HUDEP-2 (cell line): ENCODE measurements around the gene SOST.

Experiments
- DNase-seq, 76 experiments: peaks; one replicate each; lab custom pipeline; 2025; ENCODE audit not compliant: unreplicated experiment in 76 of 76; lab: John Stamatoyannopoulos, UW

The SOST gene

DNA sequence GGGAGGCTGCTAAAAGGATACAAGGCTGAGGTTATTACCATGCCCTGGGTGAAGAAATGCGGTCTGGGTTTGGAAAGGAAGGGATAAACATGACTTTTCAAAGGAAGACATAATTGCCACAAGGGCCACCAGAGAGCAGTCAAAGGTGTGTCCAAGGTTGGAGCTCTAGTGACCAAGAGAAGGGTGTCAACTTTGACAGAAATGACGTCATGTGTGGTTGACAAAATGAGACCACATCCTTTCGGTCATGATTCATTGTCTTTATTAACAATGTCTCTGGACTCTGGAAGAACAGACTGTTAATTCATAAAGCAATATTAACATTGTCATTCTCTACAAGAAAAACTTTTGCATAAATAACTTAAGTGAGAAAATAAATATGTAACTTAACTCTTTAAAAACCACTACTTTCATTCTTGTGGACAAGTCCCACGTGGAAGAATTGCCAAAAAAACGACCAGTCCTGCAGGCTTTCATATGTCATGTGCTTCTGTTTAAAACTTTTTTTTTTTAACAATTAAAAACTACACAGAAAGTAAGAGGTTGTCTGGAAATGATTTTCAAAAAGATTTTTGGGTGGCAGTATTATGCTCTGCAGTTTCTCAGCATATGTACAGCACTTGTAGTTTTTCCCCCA, 5.0 kb downstream of the SOST start:
- no peak for DNase-seq

DNA sequence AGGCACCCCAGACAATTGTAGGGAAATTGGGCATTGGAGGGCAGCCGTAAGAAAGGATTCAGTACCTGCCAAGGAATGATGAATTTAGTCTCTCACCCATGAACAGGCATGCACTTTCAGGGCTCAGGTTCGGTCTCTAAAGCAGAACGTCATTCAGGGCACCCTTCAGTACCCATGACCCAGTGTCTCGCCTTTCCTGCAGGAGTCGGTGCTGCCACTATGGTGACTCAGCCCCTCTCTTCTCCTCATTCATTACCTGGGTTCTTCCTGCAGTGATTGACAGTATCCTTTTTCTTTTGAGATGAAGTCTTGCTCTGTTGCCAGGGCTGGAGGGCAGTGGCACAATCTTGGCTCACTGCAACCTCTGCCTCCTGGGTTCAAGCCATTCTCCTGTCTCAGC, 8.4 kb downstream of the SOST start:
- DNase-seq, result no peak

DNA sequence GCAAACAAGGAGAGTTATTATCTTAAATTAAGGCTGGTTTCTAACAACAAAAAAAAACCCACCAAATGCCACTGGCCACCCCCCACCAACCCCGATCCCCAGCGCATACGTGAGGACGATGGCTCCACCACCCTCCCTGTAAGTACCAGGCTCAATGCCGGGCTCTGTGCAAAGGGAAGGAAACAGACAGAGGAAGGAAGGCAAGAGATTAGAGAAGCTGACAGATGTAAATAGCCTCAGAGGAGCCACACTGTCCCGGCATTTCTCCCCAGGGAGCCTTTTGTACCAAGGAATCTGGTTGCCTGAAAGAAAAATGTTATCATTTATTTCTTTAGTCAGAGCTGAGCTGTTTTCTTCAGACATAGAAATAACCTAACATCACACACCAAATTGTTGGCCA, 13.1 kb downstream of the SOST start:
- no peak for DNase-seq

GRCh38 chr17:43741636-43742035, 17.0 kb downstream of the SOST start:
- DNase-seq, result no peak

GRCh38 chr17:43740541-43740940, 18.1 kb downstream of the SOST start:
- no peak for DNase-seq

- no peak for DNase-seq
These were observed 20.9 kb downstream of the SOST start for GRCh38 chr17:43737722-43738121.

- DNase-seq, result no peak
These were observed 22.2 kb downstream of the SOST start for GRCh38 chr17:43736389-43736788.

- no peak for DNase-seq
These were observed 24.2 kb downstream of the SOST start for GRCh38 chr17:43734376-43734775.

- DNase-seq, result no peak
These were observed 24.6 kb downstream of the SOST start for GRCh38 chr17:43733956-43734355.

DNA sequence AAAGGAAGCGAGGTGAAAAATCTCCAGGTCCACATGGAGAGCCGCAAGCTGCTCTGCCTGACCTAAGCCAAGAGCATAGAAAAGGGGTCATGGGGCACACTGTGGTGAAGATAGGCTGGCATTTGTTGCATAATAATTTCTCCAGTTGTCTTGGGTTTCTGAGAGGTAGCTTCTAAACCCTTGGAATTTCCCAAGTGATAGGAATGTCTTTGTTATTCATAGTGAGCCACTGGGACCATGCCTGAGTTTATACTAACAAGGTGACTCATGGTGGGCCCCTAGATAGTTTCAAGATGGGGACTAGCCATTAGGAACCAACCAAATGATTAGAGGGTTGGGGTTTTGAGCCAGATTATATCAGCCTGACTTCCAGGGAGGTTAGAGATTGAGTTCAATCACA, 25.6 kb downstream of the SOST start:
- no peak for DNase-seq

DNA sequence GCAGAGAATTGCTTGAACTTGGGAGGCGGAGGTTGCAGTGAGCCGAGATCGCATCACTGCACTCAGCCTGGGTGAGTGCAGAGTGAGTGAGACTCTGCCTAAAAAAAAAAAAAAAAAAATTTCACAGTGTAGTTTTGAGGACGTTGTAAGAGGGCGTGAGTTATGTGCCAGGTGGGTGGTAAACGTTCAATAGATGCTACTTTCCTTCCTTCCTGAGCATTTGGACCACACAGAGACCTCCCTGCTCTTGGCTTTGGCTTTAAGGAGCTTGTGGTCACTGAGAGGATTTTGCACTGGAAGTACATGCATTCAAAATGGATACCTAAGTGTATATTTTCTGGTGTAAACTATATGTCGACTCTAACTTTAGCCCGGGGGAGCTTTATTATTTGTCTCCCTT, 30.5 kb downstream of the SOST start:
- no peak for DNase-seq

DNA sequence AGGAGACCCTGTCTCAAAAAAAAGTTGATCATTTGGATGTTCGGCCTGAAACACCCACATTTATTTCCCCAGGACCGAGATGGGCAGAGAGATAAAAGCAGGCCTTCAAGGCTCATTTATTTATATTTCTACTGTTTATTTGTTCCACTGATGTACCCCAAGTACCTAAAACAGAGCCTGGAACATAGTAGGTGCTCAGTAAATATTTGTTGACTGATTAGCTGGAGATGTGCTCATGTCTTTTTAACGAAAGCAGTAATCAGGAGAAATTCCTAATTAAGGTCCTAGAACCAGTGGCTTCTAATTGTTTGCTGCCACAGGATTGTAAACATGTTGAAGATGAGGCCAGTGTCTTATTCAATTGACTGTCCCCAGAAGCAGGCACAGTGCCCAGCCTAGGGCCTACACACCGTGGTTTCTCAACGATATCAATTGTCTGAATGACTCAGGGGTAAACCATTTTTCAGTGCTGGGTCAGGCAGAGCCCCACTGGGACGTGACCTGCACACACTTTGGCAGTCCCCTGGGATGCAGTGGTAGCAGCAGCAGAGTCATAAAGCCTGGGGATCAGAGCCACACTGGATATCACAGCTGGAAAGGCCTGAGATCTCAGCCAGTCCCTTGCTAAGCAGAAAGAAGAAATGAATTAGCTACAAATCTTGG, 34.8 kb downstream of the SOST start:
- peak in 4 of 76 experiments; percentile 3 to 23 (median 12) for DNase-seq

GRCh38 chr17:43722870-43723665, 35.5 kb downstream of the SOST start:
- no peak for DNase-seq

- no peak for DNase-seq
These were observed 36.3 kb downstream of the SOST start for GRCh38 chr17:43722269-43722619.

DNA sequence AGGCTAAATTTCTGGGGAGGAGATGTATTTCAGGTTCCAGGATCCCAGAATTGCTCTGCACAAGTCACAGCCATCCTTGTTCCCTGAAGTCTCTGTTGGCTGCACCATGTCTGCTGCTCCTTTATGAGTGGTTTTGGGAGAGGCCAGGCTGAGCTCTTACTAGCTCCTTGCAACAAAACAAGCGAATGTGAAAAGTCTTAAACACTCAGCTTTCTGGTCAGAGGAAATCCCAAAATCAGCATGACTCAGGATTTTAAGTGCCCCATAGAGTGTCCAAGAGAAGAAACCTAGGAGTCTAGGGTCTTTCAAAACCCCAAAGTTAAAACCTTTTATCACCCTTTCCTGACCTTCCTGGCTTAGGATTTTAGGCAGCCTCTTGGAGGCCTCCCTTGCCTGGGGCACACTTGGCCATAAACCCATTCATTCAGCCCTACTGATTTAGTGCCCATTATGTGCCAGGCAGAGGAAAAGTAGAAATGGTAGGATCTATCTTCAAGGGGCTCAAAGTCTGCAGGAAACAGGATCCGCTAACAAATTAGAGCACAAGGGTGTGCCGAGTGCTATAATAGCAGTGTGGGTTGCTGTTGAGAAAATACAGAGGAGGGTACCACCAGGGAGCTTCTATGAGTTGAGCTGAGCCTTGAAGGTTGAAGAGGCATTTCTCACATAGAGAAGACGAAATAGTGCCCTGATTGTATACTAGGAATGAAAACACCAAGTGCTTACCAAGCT, 36.9 kb downstream of the SOST start:
- DNase-seq, result no peak

DNA sequence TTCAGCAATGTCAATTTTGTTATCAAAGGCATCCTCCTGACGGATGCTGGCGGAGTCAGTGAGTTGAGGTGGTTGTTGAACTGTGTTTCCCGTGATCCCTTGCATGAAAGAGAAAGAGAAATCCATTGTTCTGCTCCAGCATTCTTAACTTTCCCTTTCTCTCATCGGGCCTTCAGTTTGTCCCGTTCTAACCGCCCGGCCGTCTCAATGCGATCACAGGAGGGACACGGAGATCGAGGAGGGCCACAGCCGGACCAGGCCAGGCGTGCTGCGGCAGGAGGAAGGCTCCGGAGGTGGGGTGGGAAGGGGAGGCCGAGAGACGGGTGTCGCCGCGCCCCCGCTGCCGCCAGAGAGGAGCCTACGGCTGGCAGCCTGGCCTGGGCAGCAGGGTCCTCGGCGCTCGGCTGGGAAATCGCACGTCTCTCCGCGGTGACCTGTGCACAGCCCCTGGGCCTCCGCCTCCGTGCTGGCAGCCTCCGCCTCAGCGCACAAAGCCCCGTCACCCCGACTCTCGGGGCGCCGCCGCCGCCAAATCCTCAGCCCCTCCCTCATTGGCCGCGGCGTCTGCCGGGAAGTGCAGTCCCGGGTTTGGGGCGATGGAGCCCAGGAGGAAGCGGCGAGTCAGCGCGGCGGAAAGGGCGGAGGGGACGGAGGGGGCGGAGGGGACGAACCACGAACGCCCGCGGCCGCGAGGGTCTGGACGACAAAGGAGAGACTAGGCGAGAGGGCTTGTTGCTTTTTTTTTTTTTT, 38.1 kb downstream of the SOST start:
- DNase-seq, result peak in 18 of 76 experiments; percentile 3 to 34 (median 9)

GRCh38 chr17:43719578-43719977, 39.0 kb downstream of the SOST start:
- no peak for DNase-seq

DNA sequence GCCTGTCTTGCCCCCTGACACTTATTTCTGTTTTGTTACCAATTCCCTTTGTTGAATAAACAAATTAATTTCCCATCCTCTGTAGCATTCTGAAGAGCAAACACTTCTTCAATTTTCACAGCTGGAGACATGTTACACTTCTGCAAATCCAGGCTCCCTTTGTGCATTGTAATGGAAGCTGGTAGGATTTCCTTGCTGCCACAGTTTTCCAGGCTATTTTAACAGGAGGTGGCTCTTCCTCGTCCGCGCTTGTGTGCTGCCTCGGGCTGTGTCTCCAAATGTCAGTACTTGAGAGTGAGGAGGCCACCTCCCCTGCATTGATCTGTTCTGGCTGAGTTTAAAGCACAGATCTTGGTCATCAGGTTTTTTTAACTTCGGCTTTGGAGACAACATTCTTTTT, 40.0 kb downstream of the SOST start:
- DNase-seq, result no peak

DNA sequence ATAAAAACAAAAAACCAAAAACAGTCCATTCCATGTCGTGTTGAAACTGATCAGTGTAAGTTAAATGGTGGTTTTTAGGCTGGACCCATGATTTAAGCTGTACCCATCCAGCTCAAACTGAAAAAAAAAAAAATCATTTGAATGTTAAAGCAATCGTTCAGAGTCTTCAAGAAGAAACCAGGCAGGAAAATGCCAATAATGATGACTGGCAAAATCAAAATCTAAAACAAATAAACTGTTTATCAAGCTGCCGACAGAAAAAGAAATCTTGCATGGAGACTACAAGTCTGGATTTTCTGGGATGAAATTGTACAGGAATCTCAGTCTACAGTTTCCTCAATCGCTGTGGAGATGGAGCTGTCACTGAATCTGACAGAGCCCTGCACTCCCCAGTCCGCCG, 40.7 kb downstream of the SOST start:
- no peak for DNase-seq

DNA sequence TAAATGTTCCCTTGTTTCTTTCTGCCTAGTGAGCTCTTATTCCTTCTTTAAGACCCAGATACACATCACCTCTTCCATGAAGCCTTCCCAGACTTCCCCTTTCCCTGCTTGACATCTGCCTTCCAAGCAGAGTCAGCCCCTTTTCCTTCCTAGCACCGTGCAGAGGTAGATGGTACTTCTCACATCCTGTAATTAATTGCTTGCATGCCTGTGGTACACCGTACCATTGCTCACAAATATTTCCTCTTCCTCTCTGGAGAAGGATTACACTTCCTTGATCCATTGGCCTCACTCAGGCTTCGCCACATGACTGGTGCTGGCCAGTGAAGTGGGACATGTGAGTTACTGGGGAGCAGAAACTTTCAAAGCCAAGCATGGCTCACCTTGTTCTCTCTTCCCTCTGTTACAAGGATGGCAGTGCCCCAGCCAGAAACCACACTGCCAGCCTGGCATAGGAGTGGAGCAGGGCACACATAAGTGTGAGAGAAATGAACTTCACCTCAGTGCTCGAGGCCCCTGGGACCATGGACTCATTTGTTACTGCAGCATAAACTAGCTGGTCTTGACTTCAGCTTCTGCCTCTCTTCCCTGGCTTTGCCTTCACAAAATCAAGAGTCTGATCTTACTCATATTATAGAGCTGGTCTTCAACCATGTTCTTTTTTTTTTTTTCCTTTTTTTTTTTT, 44.0 kb downstream of the SOST start:
- DNase-seq, result no peak
